Neural progenitor cell (in vitro differentiated cells): Measurements from ENCODE around the gene ELFN1.

Experiments used
- CTCF ChIP-seq: fragments of 200-600 bp; sonication (generic); IDR thresholded peaks from 2 replicates; pipeline ENCODE4 v1.5.1; 2017; ENCODE audit warnings: antibody characterized with exemption, mild to moderate bottlenecking
- EZH2phosphoT487 ChIP-seq: fragments of 200-600 bp; sonication (generic); IDR thresholded peaks from 2 replicates; pipeline ENCODE4 v1.6.1; 2017; ENCODE audit warnings: antibody characterized with exemption

- TF ChIP-seq EZH2phosphoT487 (no peak), CTCF (no peak)
These were observed 73.6 kb downstream of the ELFN1 start for GRCh38 chr7:1743481-1744230.
